ENCODE results near the gene PLSCR3. TPM values are rescaled to one million over a fixed set of nuclear protein-coding genes. Genes with fewer than 3 reads are reported as not detected.

Gene PLSCR3
- total RNA-seq, 2 donors from 2014 or later = 13.2 to 15.8 TPM

DNA sequence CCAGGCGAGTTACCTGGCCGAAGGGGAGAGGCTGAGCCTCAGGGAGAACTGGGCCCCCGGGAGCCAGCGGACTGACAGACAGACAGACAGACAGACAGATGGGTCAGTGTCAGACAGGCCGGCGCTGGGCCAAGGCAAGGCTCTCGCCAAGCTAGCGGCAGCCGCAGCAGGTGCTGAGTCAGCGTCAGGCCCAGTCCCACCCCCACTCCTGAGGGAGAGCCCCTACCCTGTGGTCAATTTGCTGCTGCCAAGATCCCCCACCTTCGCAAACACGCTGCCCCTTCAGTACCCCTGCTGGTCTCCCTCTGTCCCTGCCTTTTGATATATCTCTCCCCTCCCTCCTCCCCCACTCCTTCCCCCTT, 46.5 kb upstream of the PLSCR3 start:
- DNase-seq (peak in 1 of 4 donors; percentile 43), ATAC-seq (no peak)
- Histone ChIP-seq H3K4me1 (peaks cover 54% of the 10 kb centered on the region), H3K27ac (no peak overlapping the region), H3K36me3 (replicated peaks in 1 of 2; ENCODE audit: insufficient read depth in 1 of 2, low read depth in 2 of 2) (no peaks in the 10 kb centered on the region), H3K9me3 (no peaks in the 10 kb centered on the region), H3K27me3 (no peaks in the 10 kb centered on the region), H3K4me3 (no peak overlapping the region)
- WGBS, 2 donors = 23 to 42% methylated on average over 4 to 12 of the region's 12 CpGs
- TF ChIP-seq, protein P1, sequence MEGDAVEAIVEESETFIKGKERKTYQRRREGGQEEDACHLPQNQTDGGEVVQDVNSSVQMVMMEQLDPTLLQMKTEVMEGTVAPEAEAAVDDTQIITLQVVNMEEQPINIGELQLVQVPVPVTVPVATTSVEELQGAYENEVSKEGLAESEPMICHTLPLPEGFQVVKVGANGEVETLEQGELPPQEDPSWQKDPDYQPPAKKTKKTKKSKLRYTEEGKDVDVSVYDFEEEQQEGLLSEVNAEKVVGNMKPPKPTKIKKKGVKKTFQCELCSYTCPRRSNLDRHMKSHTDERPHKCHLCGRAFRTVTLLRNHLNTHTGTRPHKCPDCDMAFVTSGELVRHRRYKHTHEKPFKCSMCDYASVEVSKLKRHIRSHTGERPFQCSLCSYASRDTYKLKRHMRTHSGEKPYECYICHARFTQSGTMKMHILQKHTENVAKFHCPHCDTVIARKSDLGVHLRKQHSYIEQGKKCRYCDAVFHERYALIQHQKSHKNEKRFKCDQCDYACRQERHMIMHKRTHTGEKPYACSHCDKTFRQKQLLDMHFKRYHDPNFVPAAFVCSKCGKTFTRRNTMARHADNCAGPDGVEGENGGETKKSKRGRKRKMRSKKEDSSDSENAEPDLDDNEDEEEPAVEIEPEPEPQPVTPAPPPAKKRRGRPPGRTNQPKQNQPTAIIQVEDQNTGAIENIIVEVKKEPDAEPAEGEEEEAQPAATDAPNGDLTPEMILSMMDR (IDR thresholded peaks at IDR 0.05) = no peak
- no peak for TF ChIP-seq POLR2A (IDR thresholded peaks at IDR 0.05)
- intact Hi-C loops (cut with DNase I) = loop anchor here (5.0 kb wide), 1 partner anchor 46 kb away; no protein-coding TSS in a partner anchor

DNA sequence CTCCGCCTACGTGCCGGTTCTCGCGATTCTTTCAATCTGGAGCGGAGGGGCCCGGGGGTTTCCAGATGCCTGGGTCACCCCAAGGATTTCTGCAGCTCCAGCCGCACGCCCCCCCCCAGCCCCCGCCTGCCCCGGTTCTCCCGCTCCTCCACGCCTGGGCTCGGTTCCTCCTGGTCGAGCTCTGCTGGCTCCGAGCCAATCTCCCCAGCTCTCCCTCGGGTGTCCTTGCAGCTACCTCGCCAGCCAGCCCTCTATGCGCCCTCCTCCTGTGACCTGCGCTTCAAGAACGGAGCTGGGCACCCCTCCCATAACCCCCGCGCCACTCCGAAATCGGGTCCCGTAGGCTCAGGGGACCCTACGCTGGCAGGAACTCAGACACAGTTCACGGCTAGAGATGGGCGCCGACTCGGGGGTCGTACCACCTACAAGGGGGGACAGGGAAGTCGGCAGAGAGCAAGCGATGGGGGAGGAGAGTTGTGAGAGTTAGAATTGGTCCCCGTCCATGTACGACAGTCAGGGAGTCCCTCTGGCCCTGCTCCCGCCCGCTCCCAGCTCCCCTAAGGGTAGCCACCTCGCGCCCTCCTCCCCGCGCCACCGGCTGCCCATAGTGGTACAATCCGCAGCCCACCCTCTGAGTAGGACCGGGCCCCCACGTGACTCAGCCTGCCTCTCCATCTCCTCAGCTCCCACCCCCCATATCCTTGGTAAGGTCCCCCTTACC, 45.9 kb upstream of the PLSCR3 start:
- DNase-seq = peak; percentile 65 to 82 (median 76)
- Histone ChIP-seq H3K4me3 (no peak overlapping the region), H3K36me3 (replicated peaks in 1 of 2; ENCODE audit: insufficient read depth in 1 of 2, low read depth in 2 of 2) (no peaks in the 10 kb centered on the region), H3K9me3 (no peaks in the 10 kb centered on the region), H3K27ac (no peak overlapping the region), H3K4me1 (peaks cover 53% of the 10 kb centered on the region), H3K27me3 (no peaks in the 10 kb centered on the region)
- ATAC-seq = no peak
- 9 to 26% methylated on average over 13 to 45 of the region's 46 CpGs for WGBS, 2 donors
- TF ChIP-seq, protein P1 (IDR thresholded peaks at IDR 0.05) = no peak
- peak in 1 of 3 donors; percentile 1 for TF ChIP-seq POLR2A (IDR thresholded peaks at IDR 0.05)
- intact Hi-C loops (cut with DNase I) = loop anchor here (5.0 kb wide), 1 partner anchor 47 kb away; no protein-coding TSS in a partner anchor

DNA sequence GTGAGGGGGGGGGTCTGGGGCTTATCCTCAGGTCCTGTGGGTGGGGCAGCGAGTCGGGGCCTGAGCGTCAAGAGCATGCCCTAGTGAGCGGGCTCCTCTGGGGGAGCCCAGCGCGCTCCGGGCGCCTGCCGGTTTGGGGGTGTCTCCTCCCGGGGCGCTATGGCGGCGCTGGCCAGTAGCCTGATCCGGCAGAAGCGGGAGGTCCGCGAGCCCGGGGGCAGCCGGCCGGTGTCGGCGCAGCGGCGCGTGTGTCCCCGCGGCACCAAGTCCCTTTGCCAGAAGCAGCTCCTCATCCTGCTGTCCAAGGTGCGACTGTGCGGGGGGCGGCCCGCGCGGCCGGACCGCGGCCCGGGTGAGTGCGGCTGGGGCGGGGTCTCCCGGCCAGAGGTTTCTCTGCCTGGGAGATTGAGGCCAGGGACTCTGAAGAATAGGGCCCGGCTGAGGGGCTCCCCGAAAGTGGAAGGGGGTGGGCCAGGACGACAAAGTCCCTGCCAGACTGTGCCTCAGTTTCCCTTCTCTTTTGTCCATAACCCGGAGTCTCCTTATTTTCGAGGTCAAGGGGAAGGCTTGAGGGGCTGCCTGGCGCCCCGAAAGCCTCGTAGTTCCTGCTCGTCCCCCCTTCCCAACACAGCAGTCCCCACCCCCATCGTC, 45.3 kb upstream of the PLSCR3 start, which contains the start of gene FGF11:
Gene FGF11 (plus strand): TSS at position 51 of the 651 bp plus-strand sequence. CDS start 109 bp downstream, at position 160.
- no peak for ATAC-seq
- intact Hi-C loops (cut with DNase I) = loop anchor here (5.0 kb wide), 1 partner anchor 48 kb away; no protein-coding TSS in a partner anchor
- Histone ChIP-seq H3K4me3 (no peak within 1 kb of the TSS), H3K4me1 (peaks cover 49% of the 10 kb centered on the region), H3K9me3 (no peaks in the 10 kb centered on the region), H3K27ac (no peak within 1 kb of the TSS), H3K27me3 (no peaks in the 10 kb centered on the region), H3K36me3 (replicated peaks in 1 of 2; ENCODE audit: insufficient read depth in 1 of 2, low read depth in 2 of 2) (no peaks in the 10 kb centered on the region)
- DNase-seq = no peak
- WGBS, 2 donors = 4 to 5% methylated on average over 31 to 43 of the region's 50 CpGs
- TF ChIP-seq, protein P1 (IDR thresholded peaks at IDR 0.05) = no peak
- peak in 1 of 3 donors; percentile 8 for TF ChIP-seq POLR2A (IDR thresholded peaks at IDR 0.05)

DNA sequence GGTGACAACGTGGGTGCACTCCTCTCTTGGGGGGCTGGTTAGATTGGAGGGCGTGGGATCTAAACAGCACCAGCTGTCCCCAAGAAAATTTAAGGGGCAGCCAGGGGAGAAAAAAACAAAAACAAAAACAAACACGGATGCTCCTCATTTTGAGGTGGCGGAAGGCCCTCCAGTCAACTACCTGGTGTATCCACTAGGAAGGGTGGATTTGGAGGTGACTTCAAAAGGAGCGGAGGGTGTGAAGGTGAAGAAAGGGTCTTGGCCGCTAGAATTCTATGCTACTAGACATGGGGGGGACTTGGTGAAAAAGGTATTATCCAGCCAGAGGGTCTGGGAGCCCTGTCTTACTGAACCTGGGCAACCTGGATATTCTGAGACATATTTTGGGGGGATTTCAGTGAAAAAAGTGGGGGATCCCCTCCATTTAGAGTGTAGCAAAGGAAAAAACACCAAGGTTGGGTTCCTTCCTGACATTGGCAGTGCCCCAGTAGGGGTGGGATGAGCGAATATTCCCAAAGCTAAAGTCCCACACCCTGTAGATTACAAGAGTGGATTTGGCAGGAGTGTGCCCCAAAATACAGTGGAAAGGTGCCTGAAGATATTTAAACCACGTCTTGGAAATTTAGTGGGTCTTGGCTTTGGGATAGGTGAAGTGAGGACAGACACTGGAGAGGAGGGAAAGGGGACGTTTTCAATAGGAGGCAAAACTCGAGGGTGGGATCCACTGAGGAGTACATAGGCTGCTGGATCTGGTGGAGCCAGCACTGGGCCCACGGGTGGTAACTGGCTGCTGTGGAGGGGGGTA, 44.5 kb upstream of the PLSCR3 start:
- no peak overlapping the region for H3K4me3 ChIP-seq
- H3K36me3 ChIP-seq (replicated peaks in 1 of 2; ENCODE audit: insufficient read depth in 1 of 2, low read depth in 2 of 2) = no peaks in the 10 kb centered on the region
- no peaks in the 10 kb centered on the region for H3K27me3 ChIP-seq
- H3K27ac ChIP-seq = no peak overlapping the region
- TF ChIP-seq, protein P1 (IDR thresholded peaks at IDR 0.05) = no peak
- TF ChIP-seq POLR2A (IDR thresholded peaks at IDR 0.05) = no peak
- DNase-seq (no peak), ATAC-seq (no peak)
- no peaks in the 10 kb centered on the region for H3K9me3 ChIP-seq
- 64 to 66% methylated on average over 11 of the region's 11 CpGs for WGBS, 2 donors
- peaks cover 49% of the 10 kb centered on the region for H3K4me1 ChIP-seq
- intact Hi-C loops (cut with DNase I) = no loop called here
